ENCODE measurements around the gene SSBP3. TPM values are rescaled to one million over a fixed set of nuclear protein-coding genes. Genes with fewer than 3 reads are reported as not detected.
A peak's percentile ranks its signal among the peaks of the same experiment; 100 is the strongest.

SSBP3 gene
- total RNA-seq, 4 donors from 2014 or later, result 15.4 to 23.0 (median 18.2) TPM

DNA sequence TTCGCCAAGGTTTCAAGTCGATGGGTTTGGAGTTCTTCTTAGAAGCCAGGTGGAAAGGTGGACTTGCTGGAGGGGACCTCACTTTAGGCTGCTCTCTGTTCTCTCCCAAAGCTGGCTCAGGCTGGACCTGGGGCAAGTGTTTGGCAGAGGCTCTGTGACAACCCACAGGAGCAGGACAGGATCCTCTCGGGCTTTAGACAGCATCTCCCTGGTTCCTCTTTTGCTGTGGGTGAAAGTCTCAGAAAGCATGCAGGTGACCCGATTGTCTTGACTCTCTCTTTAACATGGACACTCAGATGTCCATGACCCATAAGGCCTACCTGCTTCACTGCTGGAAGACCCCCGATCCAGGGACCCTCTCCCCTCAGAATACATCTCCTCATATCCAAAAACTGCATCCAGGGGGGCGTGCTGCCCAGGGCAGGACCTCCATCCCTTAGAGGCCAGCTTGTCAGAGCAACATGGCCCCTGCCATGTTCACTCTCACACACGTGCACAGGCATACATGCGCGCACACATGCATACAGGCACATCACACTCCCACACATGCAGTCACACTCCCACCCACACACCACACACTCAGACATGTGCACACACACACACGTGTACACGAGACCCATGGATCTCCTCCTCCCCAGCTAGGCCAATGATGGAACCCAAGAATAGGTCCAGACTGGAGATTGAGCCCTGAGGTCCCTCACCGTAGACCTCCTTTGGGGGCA lies 184.9 kb downstream of the SSBP3 start:
- no peak overlapping the region for H3K4me3 ChIP-seq (replicated peaks in 1 of 3)
- DNase-seq, result no peak
- H3K9me3 ChIP-seq, result no peaks in the 10 kb centered on the region
- WGBS, 2 donors, result 91 to 94% methylated on average over 11 to 12 of the region's 12 CpGs
- intact Hi-C loops (cut with DNase I), result no loop called here
- H3K27ac ChIP-seq, result no peak overlapping the region
- H3K27me3 ChIP-seq, result no peaks in the 10 kb centered on the region
- peaks cover 24 to 25% of the 10 kb centered on the region in 2 donors for H3K36me3 ChIP-seq
- TF ChIP-seq POLR2A (IDR thresholded peaks at IDR 0.05) (no peak), CTCF (IDR thresholded peaks at IDR 0.05) (no peak)
- H3K4me1 ChIP-seq, result peaks cover 14 to 20% of the 10 kb centered on the region in 2 donors

DNA sequence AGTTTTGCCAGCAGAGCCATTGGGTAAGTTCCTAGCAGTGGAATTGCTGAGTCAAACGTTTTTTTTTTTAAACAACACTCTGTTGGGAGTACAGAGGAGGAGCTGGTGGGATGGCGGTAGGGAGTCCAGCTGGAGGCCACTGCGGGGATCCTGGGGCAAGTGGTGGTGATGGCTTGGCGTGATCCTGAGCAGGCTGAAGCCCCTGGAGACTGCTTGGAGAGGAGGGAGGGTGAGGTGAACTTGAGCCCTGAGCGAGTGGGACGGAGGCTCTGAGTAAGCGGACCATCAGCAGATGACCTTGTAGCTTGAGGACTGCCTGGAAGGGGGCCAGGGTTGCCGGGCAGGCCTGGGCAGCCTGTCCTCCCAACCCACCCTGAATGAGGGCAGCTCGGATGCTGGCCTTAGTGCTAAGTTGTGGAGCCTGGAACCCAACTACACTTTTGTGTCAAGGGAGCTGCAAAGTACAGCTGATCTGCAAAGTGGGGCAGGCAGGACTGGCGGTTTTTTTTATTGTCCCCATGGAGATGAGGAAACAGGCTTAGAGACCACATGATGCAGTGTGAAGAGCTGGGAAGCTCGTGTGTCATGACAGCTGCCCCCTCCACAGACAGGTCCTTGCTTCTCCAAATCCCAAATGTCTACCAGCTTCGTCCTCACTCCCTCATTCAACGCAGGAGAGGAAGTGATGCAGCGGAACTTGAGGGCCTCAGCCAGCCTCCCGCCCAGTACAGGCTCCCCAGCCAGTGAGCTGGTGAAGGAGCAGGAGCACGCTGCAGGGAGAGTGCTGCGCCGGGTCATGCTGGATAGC lies 186.0 kb downstream of the SSBP3 start:
- Histone ChIP-seq H3K9me3 (no peaks in the 10 kb centered on the region), H3K27ac (peak overlapping the region in 2 of 3 donors; percentile 7 to 71), H3K4me1 (peaks cover 14 to 20% of the 10 kb centered on the region in 2 donors), H3K4me3 (replicated peaks in 1 of 3) (no peak overlapping the region), H3K27me3 (no peaks in the 10 kb centered on the region), H3K36me3 (peaks cover 31 to 36% of the 10 kb centered on the region in 2 donors)
- DNase-seq, result peak; percentile 35 to 54
- 46 to 60% methylated on average over 17 to 18 of the region's 18 CpGs for WGBS, 2 donors
- no peak for TF ChIP-seq POLR2A (IDR thresholded peaks at IDR 0.05)
- no peak for TF ChIP-seq CTCF (IDR thresholded peaks at IDR 0.05)
- intact Hi-C loops (cut with DNase I), result no loop called here

- no peaks in the 10 kb centered on the region for H3K9me3 ChIP-seq
- H3K4me3 ChIP-seq (replicated peaks in 1 of 3), result no peak overlapping the region
- peaks cover 34 to 39% of the 10 kb centered on the region in 2 donors for H3K36me3 ChIP-seq
- intact Hi-C loops (cut with DNase I), result no loop called here
- H3K27ac ChIP-seq, result peak overlapping the region; percentile 7 to 71 (median 32)
- 42% methylated on average over 3 of the region's 3 CpGs for WGBS, 2 donors
- DNase-seq, result no peak
- no peak for TF ChIP-seq CTCF (IDR thresholded peaks at IDR 0.05)
- TF ChIP-seq POLR2A (IDR thresholded peaks at IDR 0.05), result no peak
- H3K4me1 ChIP-seq, result peaks cover 14 to 20% of the 10 kb centered on the region in 2 donors
- no peaks in the 10 kb centered on the region for H3K27me3 ChIP-seq
Observed at GRCh38 chr1:54219688-54220003, 186.5 kb downstream of the SSBP3 start.

DNA sequence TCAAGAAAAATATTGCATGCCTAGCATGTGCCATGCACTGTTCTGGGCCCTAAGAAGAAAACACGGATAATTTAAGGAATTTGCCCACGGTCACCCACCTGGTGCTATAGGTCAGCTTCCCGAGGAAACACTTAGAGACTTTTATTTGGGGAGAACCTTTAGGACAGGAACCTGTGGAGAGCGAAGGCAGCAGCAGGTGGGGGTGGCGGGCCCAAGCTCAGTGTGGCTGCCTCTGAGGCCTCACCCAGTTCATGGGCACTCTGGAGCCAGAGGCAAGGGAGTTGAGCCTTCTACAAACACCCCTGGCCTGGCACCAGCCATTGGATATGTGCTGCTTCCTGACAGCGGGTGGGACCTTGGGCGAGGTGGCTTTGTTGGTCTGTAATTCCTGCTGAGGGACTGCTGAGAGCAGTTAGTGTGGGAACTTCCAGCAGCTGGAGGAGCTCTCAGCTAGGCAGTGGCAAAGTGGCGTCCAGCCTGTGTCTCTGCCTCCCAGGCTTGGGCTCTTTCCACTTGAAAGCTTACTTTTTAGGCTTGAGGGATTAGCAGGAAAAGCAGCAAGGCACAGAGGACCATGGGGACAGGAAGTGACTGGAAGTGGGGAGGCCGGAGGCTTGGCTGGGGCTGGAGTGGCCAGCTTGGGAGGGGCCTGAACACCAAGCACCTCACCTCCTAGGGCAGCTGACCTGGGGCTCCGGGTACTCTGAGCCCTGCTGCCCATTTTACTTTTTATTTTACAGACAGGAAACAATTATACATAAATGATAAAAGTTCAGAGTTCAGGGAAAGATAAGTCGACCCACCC lies 187.1 kb downstream of the SSBP3 start:
- 58 to 60% methylated on average over 11 of the region's 11 CpGs for WGBS, 2 donors
- peak overlapping the region; percentile 7 to 71 (median 32) for H3K27ac ChIP-seq
- intact Hi-C loops (cut with DNase I), result no loop called here
- peak in 1 of 2 donors; percentile 10 for TF ChIP-seq POLR2A (IDR thresholded peaks at IDR 0.05)
- TF ChIP-seq CTCF (IDR thresholded peaks at IDR 0.05), result peak in 1 of 6 experiments; percentile 8
- no peaks in the 10 kb centered on the region for H3K9me3 ChIP-seq
- no peak overlapping the region for H3K4me3 ChIP-seq (replicated peaks in 1 of 3)
- DNase-seq, result peak; percentile 64 to 65
- no peaks in the 10 kb centered on the region for H3K27me3 ChIP-seq
- H3K4me1 ChIP-seq, result peaks cover 14 to 20% of the 10 kb centered on the region in 2 donors
- H3K36me3 ChIP-seq, result peaks cover 40 to 44% of the 10 kb centered on the region in 2 donors

Measured in thyroid gland (tissue), 4 donors.